ENCODE measurements around the gene C16orf95. TPM values are rescaled to one million over a fixed set of nuclear protein-coding genes. Genes with fewer than 3 reads are reported as not detected.

C16orf95 gene
- total and polyA plus RNA-seq, 12 donors, result 1.7 to 5.1 (median 3.7) TPM

DNA sequence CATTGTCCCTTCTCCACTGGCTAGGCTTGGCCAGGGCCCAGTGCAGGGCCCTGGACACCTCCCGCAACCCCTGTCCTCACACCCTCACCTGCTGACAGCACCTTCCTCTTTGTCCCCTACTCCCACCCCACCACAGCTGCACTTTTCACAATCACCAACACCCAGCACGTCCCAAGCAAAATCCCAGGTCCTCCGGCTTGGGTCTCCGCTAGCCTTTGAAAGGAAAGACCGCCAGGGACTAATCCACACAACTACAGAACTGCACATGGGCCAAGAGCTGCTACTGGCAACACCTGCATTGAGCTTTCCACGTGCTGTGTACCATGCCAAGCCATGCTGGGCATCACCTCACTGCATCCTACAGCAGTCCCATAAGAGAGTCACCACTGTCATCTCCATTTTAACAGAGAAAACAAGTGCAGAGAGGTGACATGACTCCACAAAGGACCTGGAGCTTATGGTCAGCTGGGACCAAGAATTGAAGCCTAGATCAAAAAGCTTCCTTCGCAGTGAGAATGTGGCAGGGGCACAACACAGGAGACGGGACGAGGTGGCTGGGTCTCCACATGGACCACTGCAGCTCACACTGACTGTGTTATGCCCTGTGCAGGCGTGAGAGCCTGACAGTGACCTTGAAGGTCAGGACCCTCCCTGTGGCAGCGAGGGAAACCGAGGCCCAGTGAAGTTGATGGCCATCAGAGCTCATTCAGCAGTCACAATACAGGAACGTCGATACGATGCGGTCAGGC is 43.8 kb upstream of the C16orf95 start:
- DNase-seq, result no peak
- H3K27ac ChIP-seq, result no peak overlapping the region
- H3K27me3 ChIP-seq, result peaks cover 0 to 30% (median 0%) of the 10 kb centered on the region in 7 donors
- whole genome bisulfite sequencing, 2 donors, result 86 to 88% methylated on average over 16 of the region's 16 CpGs
- H3K9me3 ChIP-seq, result no peaks in the 10 kb centered on the region
- peaks cover 13 to 46% (median 32%) of the 10 kb centered on the region in 9 donors for H3K4me1 ChIP-seq
- intact Hi-C loops (cut with DNase I), result no loop called here
- H3K36me3 ChIP-seq, result peaks cover 0 to 71% (median 34%) of the 10 kb centered on the region in 9 donors
- ATAC-seq, result no peak
- H3K4me3 ChIP-seq, result no peak overlapping the region
- no peak for TF ChIP-seq CTCF (IDR thresholded peaks at IDR 0.05)

- peaks cover 0 to 68% (median 34%) of the 10 kb centered on the region in 9 donors for H3K36me3 ChIP-seq
- H3K4me3 ChIP-seq, result no peak overlapping the region
- no peak overlapping the region for H3K27ac ChIP-seq
- H3K9me3 ChIP-seq, result no peaks in the 10 kb centered on the region
- peaks cover 0 to 19% (median 0%) of the 10 kb centered on the region in 7 donors for H3K27me3 ChIP-seq
- peaks cover 8 to 42% (median 19%) of the 10 kb centered on the region in 9 donors for H3K4me1 ChIP-seq
- DNase-seq, result no peak
- 94 to 95% methylated on average over 7 of the region's 7 CpGs for WGBS, 2 donors
- no peak for TF ChIP-seq CTCF (IDR thresholded peaks at IDR 0.05)
- ATAC-seq, result no peak
- intact Hi-C loops (cut with DNase I), result no loop called here
These were observed 41.9 kb upstream of the C16orf95 start for GRCh38 chr16:87359121-87359520.

- ATAC-seq (peak in 1 of 8 donors; percentile 53), DNase-seq (no peak)
- TF ChIP-seq CTCF (IDR thresholded peaks at IDR 0.05), result no peak
- Histone ChIP-seq H3K27ac (no peak overlapping the region), H3K27me3 (peaks cover 0 to 15% (median 0%) of the 10 kb centered on the region in 7 donors), H3K9me3 (no peaks in the 10 kb centered on the region), H3K4me3 (no peak overlapping the region), H3K4me1 (peaks cover 7 to 38% (median 15%) of the 10 kb centered on the region in 9 donors), H3K36me3 (peaks cover 0 to 72% (median 34%) of the 10 kb centered on the region in 9 donors)
- intact Hi-C loops (cut with DNase I), result no loop called here
- WGBS, 2 donors, result 70 to 72% methylated on average over 9 of the region's 9 CpGs
These were observed 41.5 kb upstream of the C16orf95 start for GRCh38 chr16:87358696-87359095.

DNA sequence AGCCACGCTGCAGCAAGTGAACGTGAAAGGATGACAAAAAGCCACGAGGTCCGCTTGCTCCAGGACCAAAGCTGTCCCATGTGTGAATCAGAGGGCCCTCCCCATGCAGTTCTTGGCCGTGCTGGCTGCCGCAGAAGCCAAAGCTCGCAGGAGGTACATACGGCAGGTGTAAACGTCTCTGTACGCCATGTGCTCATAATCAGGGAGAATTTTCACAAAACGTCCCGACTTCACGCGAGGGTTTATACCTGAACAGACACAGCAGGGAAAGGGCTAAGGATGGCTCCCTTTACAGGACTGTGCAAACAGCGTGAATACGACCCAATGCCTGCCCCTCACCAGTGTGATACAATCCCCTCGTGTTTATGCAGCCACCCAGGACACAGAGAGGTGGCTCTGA is 41.1 kb upstream of the C16orf95 start:
- WGBS, 2 donors, result 94 to 96% methylated on average over 17 of the region's 17 CpGs
- H3K27me3 ChIP-seq, result peaks cover 0 to 14% (median 0%) of the 10 kb centered on the region in 7 donors
- TF ChIP-seq CTCF (IDR thresholded peaks at IDR 0.05), result no peak
- H3K36me3 ChIP-seq, result peaks cover 0 to 77% (median 38%) of the 10 kb centered on the region in 9 donors
- H3K4me3 ChIP-seq, result no peak overlapping the region
- no peak for ATAC-seq
- H3K27ac ChIP-seq, result no peak overlapping the region
- H3K4me1 ChIP-seq, result peaks cover 3 to 33% (median 10%) of the 10 kb centered on the region in 9 donors
- DNase-seq, result no peak
- H3K9me3 ChIP-seq, result no peaks in the 10 kb centered on the region
- intact Hi-C loops (cut with DNase I), result no loop called here

Data from heart right ventricle (tissue), 16 donors.